ENCODE measurements around the gene MGAT5B. TPM values are rescaled to one million over a fixed set of nuclear protein-coding genes. Genes with fewer than 3 reads are reported as not detected.

Gene MGAT5B
- total and polyA plus RNA-seq, 2 donors (not counting 1 experiment from before 2014, with no cell fraction given): 0.15 to 37.8 TPM

- H3K27ac Mint-ChIP-seq: no peak overlapping the region
- H3K27ac ChIP-seq (ENCODE audit: low read length in 2 of 2): no peak overlapping the region
- H3K4me1 Mint-ChIP-seq: no peaks in the 10 kb centered on the region
- POLR2A ChIA-PET: interaction anchor here (0.5 kb wide), 1 partner anchor 19 kb away, joined by 6 read pairs; no protein-coding TSS in a partner anchor
- H3K9me3 Mint-ChIP-seq (ENCODE audit: insufficient read depth): no peaks in the 10 kb centered on the region
- no peaks in the 10 kb centered on the region for H4K20me1 ChIP-seq (ENCODE audit: control insufficient read depth, insufficient read depth, low read length, poor library complexity, severe bottlenecking)
- no peak overlapping the region for H3K4me3 ChIP-seq (ENCODE audit: control extremely low read depth in 1 of 5, extremely low read depth in 1 of 5, insufficient read depth in 1 of 5, low read depth in 2 of 5, low read length in 4 of 5)
- H3K4me1 ChIP-seq (ENCODE audit: control insufficient read depth in 2 of 2, insufficient read depth in 2 of 2, low read length in 2 of 2): no peaks in the 10 kb centered on the region
- H3K4me2 ChIP-seq (replicated peaks; ENCODE audit: low read depth, low read length, poor library complexity, severe bottlenecking): no peak overlapping the region
- 92% methylated on average over 1 of the region's 7 CpGs for WGBS (ENCODE audit: insufficient coverage)
- intact Hi-C loops (cut with micrococcal nuclease): no loop called here
- H3K27me3 Mint-ChIP-seq: peaks cover 17% of the 10 kb centered on the region
- DNase-seq: no peak
- H3K36me3 ChIP-seq (replicated peaks in 1 of 2; ENCODE audit: control extremely low read depth in 1 of 2, control insufficient read depth in 1 of 2, extremely low read depth in 1 of 2, insufficient read depth in 2 of 2, low read length in 1 of 2): no peaks in the 10 kb centered on the region
- no peak overlapping the region for H3K4me3 Mint-ChIP-seq
- no peak overlapping the region for H3K9ac ChIP-seq (ENCODE audit: low read length)
- CTCF ChIA-PET: no interaction called here
- H3K27me3 ChIP-seq (replicated peaks in 1 of 4; ENCODE audit: control extremely low read depth in 1 of 4, control insufficient read depth in 3 of 4, insufficient read depth in 4 of 4, low read length in 3 of 4): peaks cover 0 to 6% (median 0%) of the 10 kb centered on the region in 4 experiments
- TF ChIP-seq CTCF (IDR thresholded peaks at IDR 0.05) (no peak), EZH2 (IDR thresholded peaks at IDR 0.05; ENCODE audit: borderline replicate concordance, insufficient read depth, low read depth, low read length, poor library complexity, severe bottlenecking) (no peak)
- H3K9me3 ChIP-seq (ENCODE audit: control extremely low read depth in 1 of 3, control insufficient read depth in 2 of 3, insufficient read depth in 1 of 3, low read length in 2 of 3): no peaks in the 10 kb centered on the region
- no peak overlapping the region for H2AFZ ChIP-seq (ENCODE audit: insufficient read depth, low read depth, low read length, poor library complexity, severe bottlenecking)
- H3K79me2 ChIP-seq (ENCODE audit: control insufficient read depth, insufficient read depth, low read length): no peaks in the 10 kb centered on the region
- no peak for ATAC-seq (ENCODE audit: low read depth)
Observed at GRCh38 chr17:76833034-76833644, 35.1 kb upstream of the MGAT5B start.

- WGBS (ENCODE audit: insufficient coverage): 96% methylated on average over 4 of the region's 4 CpGs
- no peaks in the 10 kb centered on the region for H3K79me2 ChIP-seq (ENCODE audit: control insufficient read depth, insufficient read depth, low read length)
- no peak overlapping the region for H3K27ac Mint-ChIP-seq
- H3K9ac ChIP-seq (ENCODE audit: low read length): no peak overlapping the region
- no peaks in the 10 kb centered on the region for H3K4me1 ChIP-seq (ENCODE audit: control insufficient read depth in 2 of 2, insufficient read depth in 2 of 2, low read length in 2 of 2)
- H3K9me3 ChIP-seq (ENCODE audit: control extremely low read depth in 1 of 3, control insufficient read depth in 2 of 3, insufficient read depth in 1 of 3, low read length in 2 of 3): no peaks in the 10 kb centered on the region
- CTCF ChIA-PET: no interaction called here
- no peaks in the 10 kb centered on the region for H3K36me3 ChIP-seq (replicated peaks in 1 of 2; ENCODE audit: control extremely low read depth in 1 of 2, control insufficient read depth in 1 of 2, extremely low read depth in 1 of 2, insufficient read depth in 2 of 2, low read length in 1 of 2)
- no peak overlapping the region for H3K4me2 ChIP-seq (replicated peaks; ENCODE audit: low read depth, low read length, poor library complexity, severe bottlenecking)
- no peaks in the 10 kb centered on the region for H4K20me1 ChIP-seq (ENCODE audit: control insufficient read depth, insufficient read depth, low read length, poor library complexity, severe bottlenecking)
- ATAC-seq (ENCODE audit: low read depth): no peak
- TF ChIP-seq CTCF (IDR thresholded peaks at IDR 0.05): no peak
- TF ChIP-seq EZH2 (IDR thresholded peaks at IDR 0.05; ENCODE audit: borderline replicate concordance, insufficient read depth, low read depth, low read length, poor library complexity, severe bottlenecking): no peak
- POLR2A ChIA-PET: interaction anchor here (0.5 kb wide), 1 partner anchor 18 kb away, joined by 6 read pairs; no protein-coding TSS in a partner anchor
- peaks cover 14% of the 10 kb centered on the region for H3K27me3 Mint-ChIP-seq
- no peak overlapping the region for H3K27ac ChIP-seq (ENCODE audit: low read length in 2 of 2)
- H3K27me3 ChIP-seq (replicated peaks in 1 of 4; ENCODE audit: control extremely low read depth in 1 of 4, control insufficient read depth in 3 of 4, insufficient read depth in 4 of 4, low read length in 3 of 4): peaks cover 0 to 6% (median 0%) of the 10 kb centered on the region in 4 experiments
- no peak overlapping the region for H2AFZ ChIP-seq (ENCODE audit: insufficient read depth, low read depth, low read length, poor library complexity, severe bottlenecking)
- H3K4me3 Mint-ChIP-seq: no peak overlapping the region
- DNase-seq: no peak
- no peaks in the 10 kb centered on the region for H3K4me1 Mint-ChIP-seq
- intact Hi-C loops (cut with micrococcal nuclease): no loop called here
- no peaks in the 10 kb centered on the region for H3K9me3 Mint-ChIP-seq (ENCODE audit: insufficient read depth)
- H3K4me3 ChIP-seq (ENCODE audit: control extremely low read depth in 1 of 5, extremely low read depth in 1 of 5, insufficient read depth in 1 of 5, low read depth in 2 of 5, low read length in 4 of 5): no peak overlapping the region
Observed at GRCh38 chr17:76833747-76834146, 34.5 kb upstream of the MGAT5B start.

Data from B cell (primary cell).